GM12892 (cell line): ENCODE measurements around the gene CXCL12.

Experiments
- POLR2A ChIP-seq: IDR thresholded peaks from 2 replicates; pipeline ENCODE4 v1.6.1; 2011; ENCODE audit warnings: low read depth, low read length, control low read depth
- POLR2AphosphoS5 ChIP-seq: IDR thresholded peaks from 2 replicates; pipeline ENCODE4 v1.6.1; 2011; ENCODE audit warnings: low read depth, low read length, control low read depth
- TAF1 ChIP-seq: IDR thresholded peaks from 2 replicates; pipeline ENCODE4 v1.6.1; 2011; ENCODE audit warnings: low read depth, mild to moderate bottlenecking, control low read depth, low read length, borderline replicate concordance

GRCh38 chr10:44404741-44405437 lies 20.0 kb upstream of the CXCL12 start:
- TF ChIP-seq POLR2AphosphoS5: no peak
- TF ChIP-seq TAF1: no peak
- no peak for TF ChIP-seq POLR2A
